Endothelial cell of umbilical vein (primary cell): ENCODE measurements around the gene TTI1.

Source experiments
- EZH2 ChIP-seq: IDR thresholded peaks from 2 replicates; pipeline ENCODE4 v1.6.1; 2012; ENCODE audit warnings: borderline replicate concordance, low read depth, mild to moderate bottlenecking, moderate library complexity, low read length, inconsistent platforms; ENCODE audit not compliant: severe bottlenecking
- JUN ChIP-seq: IDR thresholded peaks from 2 replicates; pipeline ENCODE4 v1.6.1; 2011; ENCODE audit warnings: borderline replicate concordance, low read depth; ENCODE audit not compliant: insufficient read length, insufficient read depth
- POLR2A ChIP-seq: IDR thresholded peaks from 2 replicates; pipeline ENCODE4 v1.6.1; 2012; ENCODE audit warnings: low read depth, mild to moderate bottlenecking, control low read depth, low read length
- TF ChIP-seq, protein P1 (sequence below), 2 donors: IDR thresholded peaks; 1 replicate in 1 of 2; 2 replicates in 1 of 2; pipeline ENCODE4 v1.5.1; 2011; ENCODE audit warnings: low read length in 2 of 2, mild to moderate bottlenecking in 2 of 2, moderate library complexity in 2 of 2, control low read depth in 1 of 2, inconsistent platforms in 1 of 2, low read depth in 1 of 2; ENCODE audit not compliant: insufficient read depth in 1 of 2; ENCODE audit errors: extremely low read depth in 1 of 2

DNA sequence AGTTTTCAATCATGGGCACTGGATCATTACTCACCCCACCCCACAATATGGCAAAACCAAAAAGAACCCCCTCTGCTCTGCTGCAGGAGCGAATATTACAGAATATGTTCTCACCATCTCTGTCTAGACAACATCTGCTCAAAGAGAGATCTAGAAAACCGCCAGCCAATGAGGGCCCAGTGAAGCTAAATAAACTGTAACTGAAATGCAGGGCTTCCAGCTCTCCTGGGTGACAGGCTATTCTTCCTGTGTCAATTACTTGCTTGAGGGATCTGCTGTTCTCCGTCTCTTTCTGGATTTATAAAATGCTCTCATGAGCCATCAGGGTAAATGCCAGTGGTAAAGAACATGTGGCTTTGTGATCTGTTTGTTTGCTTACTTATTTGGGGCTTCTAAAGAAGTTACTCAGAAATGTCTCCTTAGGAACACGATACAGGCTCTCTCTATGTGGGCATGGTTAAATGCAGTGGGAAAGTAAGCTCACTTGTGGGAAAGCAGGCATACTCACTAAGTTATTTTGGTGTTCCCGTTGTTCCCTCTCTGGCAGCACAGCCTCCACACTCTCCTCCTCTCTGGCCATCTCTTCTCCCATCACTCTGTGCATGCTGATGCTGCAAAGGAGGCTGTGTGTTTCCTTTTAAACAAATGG is 44.8 kb downstream of the TTI1 start:
- no peak for TF ChIP-seq POLR2A
- TF ChIP-seq, protein P1, sequence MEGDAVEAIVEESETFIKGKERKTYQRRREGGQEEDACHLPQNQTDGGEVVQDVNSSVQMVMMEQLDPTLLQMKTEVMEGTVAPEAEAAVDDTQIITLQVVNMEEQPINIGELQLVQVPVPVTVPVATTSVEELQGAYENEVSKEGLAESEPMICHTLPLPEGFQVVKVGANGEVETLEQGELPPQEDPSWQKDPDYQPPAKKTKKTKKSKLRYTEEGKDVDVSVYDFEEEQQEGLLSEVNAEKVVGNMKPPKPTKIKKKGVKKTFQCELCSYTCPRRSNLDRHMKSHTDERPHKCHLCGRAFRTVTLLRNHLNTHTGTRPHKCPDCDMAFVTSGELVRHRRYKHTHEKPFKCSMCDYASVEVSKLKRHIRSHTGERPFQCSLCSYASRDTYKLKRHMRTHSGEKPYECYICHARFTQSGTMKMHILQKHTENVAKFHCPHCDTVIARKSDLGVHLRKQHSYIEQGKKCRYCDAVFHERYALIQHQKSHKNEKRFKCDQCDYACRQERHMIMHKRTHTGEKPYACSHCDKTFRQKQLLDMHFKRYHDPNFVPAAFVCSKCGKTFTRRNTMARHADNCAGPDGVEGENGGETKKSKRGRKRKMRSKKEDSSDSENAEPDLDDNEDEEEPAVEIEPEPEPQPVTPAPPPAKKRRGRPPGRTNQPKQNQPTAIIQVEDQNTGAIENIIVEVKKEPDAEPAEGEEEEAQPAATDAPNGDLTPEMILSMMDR (IDR thresholded peaks at IDR 0.05; ENCODE audit: extremely low read depth in 1 of 2, insufficient read depth in 1 of 2, low read depth in 1 of 2, low read length in 2 of 2), result no peak
- no peak for TF ChIP-seq EZH2
- no peak for TF ChIP-seq JUN
